Keratinocyte (primary cell): ENCODE results near the gene ATN1. TPM values are rescaled to one million over a fixed set of nuclear protein-coding genes. Genes with fewer than 3 reads are reported as not detected.

Source experiments
- DNase-seq: peaks from one replicate; pipeline ENCODE4 v3.0.0-alpha.2; 2011; ENCODE audit warnings: low read depth, missing footprints, low spot score
- FAIRE-seq: peaks from 2 replicates; lab custom pipeline; 2011; peaks lifted over from hg19 to GRCh38; lab: Jason Lieb, UNC
- H2AFZ ChIP-seq: 2 replicates; pipeline ENCODE4 v1.6.0; 2012; ENCODE audit warnings: low read length, control low read depth, inconsistent platforms; ENCODE audit not compliant: control insufficient read depth
- H3K27ac ChIP-seq: 2 replicates; pipeline ENCODE4 v1.5.1; 2011; ENCODE audit warnings: low read length; ENCODE audit not compliant: control insufficient read depth, insufficient read depth
- H3K27me3 ChIP-seq: 3 replicates; pipeline ENCODE4 v1.6.0; 2011; ENCODE audit warnings: low read length; ENCODE audit not compliant: control insufficient read depth, insufficient read depth; ENCODE audit errors: extremely low read depth
- H3K36me3 ChIP-seq, 2 experiments: 2 replicates in 1 of 2; 3 replicates in 1 of 2; pipeline ENCODE4 v1.5.1; 2011; ENCODE audit warnings: low read length in 2 of 2, mild to moderate bottlenecking in 1 of 2; ENCODE audit not compliant: control insufficient read depth in 2 of 2, insufficient read depth in 2 of 2; ENCODE audit errors: extremely low read depth in 1 of 2
- H3K4me1 ChIP-seq: 3 replicates; pipeline ENCODE4 v1.5.1; 2011; ENCODE audit warnings: low read length; ENCODE audit not compliant: control insufficient read depth, insufficient read depth; ENCODE audit errors: extremely low read depth
- H3K4me2 ChIP-seq: 3 replicates; pipeline ENCODE4 v1.6.0; 2011; ENCODE audit warnings: low read depth, low read length; ENCODE audit not compliant: control insufficient read depth, insufficient read depth; ENCODE audit errors: extremely low read depth
- H3K4me3 ChIP-seq, 3 experiments: fragments of 200-600 bp in 1 of 3; sonication (generic) in 1 of 3; 2 replicates in 2 of 3; 3 replicates in 1 of 3; pipeline ENCODE4 v1.5.1; 2011 to 2016; ENCODE audit warnings: low read length in 3 of 3, mild to moderate bottlenecking in 3 of 3, control low read depth in 2 of 3, inconsistent platforms in 1 of 3, low read depth in 1 of 3, mixed read lengths in 1 of 3, mixed run types in 1 of 3, moderate library complexity in 1 of 3; ENCODE audit not compliant: control insufficient read depth in 2 of 3, insufficient read depth in 2 of 3; ENCODE audit errors: extremely low read depth in 1 of 3
- H3K79me2 ChIP-seq: 2 replicates; pipeline ENCODE4 v1.6.0; 2012; ENCODE audit warnings: low read length; ENCODE audit not compliant: control insufficient read depth, insufficient read depth
- H3K9ac ChIP-seq: 3 replicates; pipeline ENCODE4 v1.6.0; 2011; ENCODE audit warnings: low read length; ENCODE audit not compliant: control insufficient read depth, insufficient read depth; ENCODE audit errors: extremely low read depth
- H3K9me1 ChIP-seq: 3 replicates; pipeline ENCODE4 v1.6.0; 2011; ENCODE audit warnings: low read length; ENCODE audit not compliant: control insufficient read depth, insufficient read depth; ENCODE audit errors: extremely low read depth
- H3K9me3 ChIP-seq: 2 replicates; pipeline ENCODE4 v1.5.1; 2012; ENCODE audit warnings: low read depth, low read length; ENCODE audit not compliant: control insufficient read depth
- H4K20me1 ChIP-seq: 3 replicates; pipeline ENCODE4 v1.6.0; 2011; ENCODE audit warnings: low read length; ENCODE audit not compliant: control insufficient read depth, insufficient read depth; ENCODE audit errors: extremely low read depth
- EZH2 ChIP-seq: IDR thresholded peaks from one replicate; pipeline ENCODE4 v1.6.1; 2012; ENCODE audit warnings: inconsistent platforms, mild to moderate bottlenecking, low read length, moderate library complexity
- dilution Hi-C: fragments of 300-500 bp; cut with MboI; formaldehyde crosslinking; loops from one replicate; pipeline ENCODE4 v1.7.0; 2020; ENCODE audit warnings: low sequenced_read_pairs; ENCODE audit not compliant: extremely low pct_ligation_motif_present
- polyA plus RNA-seq, 5 experiments: library from polyadenylated mRNA; depleted of rRNA in 3 of 5; stranded (reverse) in 3 of 5; stranded (forward) in 1 of 5; unstranded in 1 of 5; fragments of >200 nt; gene quantifications; 1 replicate in 1 of 5; 2 replicates in 3 of 5; 3 replicates in 1 of 5; pipeline versions ENCODE4 v1.2.1 to v1.2.3, GENCODE V29; 2011 to 2012; ENCODE audit warnings: missing spikeins in 2 of 5, low read depth in 1 of 5, low replicate concordance in 1 of 5
- TF ChIP-seq, protein P1 (sequence below), 3 experiments: IDR thresholded peaks in 1 of 3; conservative IDR thresholded peaks in 1 of 3; optimal IDR thresholded peaks in 1 of 3; 2 replicates in 2 of 3; 3 replicates in 1 of 3; pipeline versions ENCODE3 to v1.5.1; 2011; ENCODE audit warnings: low read length in 3 of 3, mild to moderate bottlenecking in 3 of 3, moderate library complexity in 2 of 3, control low read depth in 1 of 3, inconsistent platforms in 1 of 3; ENCODE audit not compliant: insufficient read depth in 2 of 3; ENCODE audit errors: extremely low read depth in 1 of 3

Gene ATN1
- polyA plus RNA-seq, 1 donor (not counting 4 experiments of a cell fraction or from before 2014, with no cell fraction given): 6.2 TPM

DNA sequence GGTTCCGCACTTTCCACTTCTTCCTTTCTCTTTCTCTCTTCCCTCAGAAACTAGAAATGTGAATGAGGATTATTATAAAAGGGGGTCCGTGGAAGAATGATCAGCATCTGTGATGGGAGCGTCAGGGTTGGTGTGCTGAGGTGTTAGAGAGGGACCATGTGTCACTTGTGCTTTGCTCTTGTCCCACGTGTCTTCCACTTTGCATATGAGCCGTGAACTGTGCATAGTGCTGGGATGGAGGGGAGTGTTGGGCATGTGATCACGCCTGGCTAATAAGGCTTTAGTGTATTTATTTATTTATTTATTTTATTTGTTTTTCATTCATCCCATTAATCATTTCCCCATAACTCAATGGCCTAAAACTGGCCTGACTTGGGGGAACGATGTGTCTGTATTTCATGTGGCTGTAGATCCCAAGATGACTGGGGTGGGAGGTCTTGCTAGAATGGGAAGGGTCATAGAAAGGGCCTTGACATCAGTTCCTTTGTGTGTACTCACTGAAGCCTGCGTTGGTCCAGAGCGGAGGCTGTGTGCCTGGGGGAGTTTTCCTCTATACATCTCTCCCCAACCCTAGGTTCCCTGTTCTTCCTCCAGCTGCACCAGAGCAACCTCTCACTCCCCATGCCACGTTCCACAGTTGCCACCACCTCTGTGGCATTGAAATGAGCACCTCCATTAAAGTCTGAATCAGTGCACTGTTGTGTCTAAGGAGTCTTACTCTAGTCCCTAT, 4.6 kb upstream of the ATN1 start:
- Histone ChIP-seq H3K9me3 (no peaks in the 10 kb centered on the region), H3K79me2 (peaks cover 8% of the 10 kb centered on the region), H2AFZ (no peak overlapping the region), H3K9ac (no peak overlapping the region), H3K4me1 (peaks cover 39% of the 10 kb centered on the region), H4K20me1 (no peaks in the 10 kb centered on the region), H3K36me3 (no peaks in the 10 kb centered on the region), H3K27me3 (no peaks in the 10 kb centered on the region), H3K27ac (no peak overlapping the region), H3K4me2 (no peak overlapping the region), H3K9me1 (peaks cover 2% of the 10 kb centered on the region), H3K4me3 (no peak overlapping the region)
- dilution Hi-C loops: no loop called here
- TF ChIP-seq, protein P1, sequence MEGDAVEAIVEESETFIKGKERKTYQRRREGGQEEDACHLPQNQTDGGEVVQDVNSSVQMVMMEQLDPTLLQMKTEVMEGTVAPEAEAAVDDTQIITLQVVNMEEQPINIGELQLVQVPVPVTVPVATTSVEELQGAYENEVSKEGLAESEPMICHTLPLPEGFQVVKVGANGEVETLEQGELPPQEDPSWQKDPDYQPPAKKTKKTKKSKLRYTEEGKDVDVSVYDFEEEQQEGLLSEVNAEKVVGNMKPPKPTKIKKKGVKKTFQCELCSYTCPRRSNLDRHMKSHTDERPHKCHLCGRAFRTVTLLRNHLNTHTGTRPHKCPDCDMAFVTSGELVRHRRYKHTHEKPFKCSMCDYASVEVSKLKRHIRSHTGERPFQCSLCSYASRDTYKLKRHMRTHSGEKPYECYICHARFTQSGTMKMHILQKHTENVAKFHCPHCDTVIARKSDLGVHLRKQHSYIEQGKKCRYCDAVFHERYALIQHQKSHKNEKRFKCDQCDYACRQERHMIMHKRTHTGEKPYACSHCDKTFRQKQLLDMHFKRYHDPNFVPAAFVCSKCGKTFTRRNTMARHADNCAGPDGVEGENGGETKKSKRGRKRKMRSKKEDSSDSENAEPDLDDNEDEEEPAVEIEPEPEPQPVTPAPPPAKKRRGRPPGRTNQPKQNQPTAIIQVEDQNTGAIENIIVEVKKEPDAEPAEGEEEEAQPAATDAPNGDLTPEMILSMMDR (optimal IDR thresholded peaks at IDR 0.05 in 1 of 3, IDR thresholded peaks at IDR 0.05 in 1 of 3, conservative IDR thresholded peaks at IDR 0.05 in 1 of 3; ENCODE audit: extremely low read depth in 1 of 3, insufficient read depth in 2 of 3, low read length in 3 of 3): no peak
- TF ChIP-seq EZH2: no peak
- FAIRE-seq: no peak
- DNase-seq: no peak

DNA sequence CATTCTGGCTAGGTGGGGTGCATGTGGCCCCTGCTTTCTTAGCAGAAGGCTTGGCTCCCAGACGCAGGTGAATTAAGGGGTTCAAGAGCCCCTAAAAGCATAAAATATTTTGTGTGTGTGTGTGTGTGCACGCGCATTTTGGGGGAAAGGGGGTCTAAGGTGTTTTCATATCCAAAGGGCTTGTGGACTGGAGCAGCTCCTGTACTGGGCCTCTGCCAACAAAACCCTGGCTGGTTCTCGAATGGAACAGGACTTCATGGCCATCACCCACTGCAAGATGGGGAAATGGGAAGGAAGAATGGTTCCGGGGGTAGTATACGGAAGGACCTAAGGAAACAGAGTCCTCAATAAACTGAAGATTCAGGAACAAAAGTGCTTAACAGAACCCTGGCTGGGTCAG, 3.9 kb upstream of the ATN1 start:
- Histone ChIP-seq H3K9me3 (no peaks in the 10 kb centered on the region), H3K4me1 (peaks cover 39% of the 10 kb centered on the region), H3K4me2 (no peak overlapping the region), H4K20me1 (no peaks in the 10 kb centered on the region), H3K27ac (no peak overlapping the region), H3K9me1 (peaks cover 2% of the 10 kb centered on the region), H2AFZ (no peak overlapping the region), H3K79me2 (peaks cover 14% of the 10 kb centered on the region), H3K4me3 (no peak overlapping the region), H3K36me3 (no peaks in the 10 kb centered on the region), H3K9ac (no peak overlapping the region), H3K27me3 (no peaks in the 10 kb centered on the region)
- TF ChIP-seq EZH2: no peak
- TF ChIP-seq, protein P1 (optimal IDR thresholded peaks at IDR 0.05 in 1 of 3, IDR thresholded peaks at IDR 0.05 in 1 of 3, conservative IDR thresholded peaks at IDR 0.05 in 1 of 3; ENCODE audit: extremely low read depth in 1 of 3, insufficient read depth in 2 of 3, low read length in 3 of 3): no peak
- FAIRE-seq (no peak), DNase-seq (no peak)
- dilution Hi-C loops: no loop called here
